ENCODE results near the gene DNASE1L1. TPM values are rescaled to one million over a fixed set of nuclear protein-coding genes. Genes with fewer than 3 reads are reported as not detected.

The DNASE1L1 gene
- polyA plus RNA-seq, 1 donor from 2014 or later, result 9.2 TPM

- Histone ChIP-seq H4K20me1 (ENCODE audit: insufficient read depth) (no peaks in the 10 kb centered on the region), H3K79me2 (replicated peaks; ENCODE audit: insufficient read depth, low read length) (no peaks in the 10 kb centered on the region), H3K4me3 (ENCODE audit: low read length) (no peak overlapping the region), H3K36me3 (ENCODE audit: insufficient read depth, low read length) (no peaks in the 10 kb centered on the region), H3K9me3 (ENCODE audit: low read length) (no peaks in the 10 kb centered on the region), H3K4me2 (ENCODE audit: low read length) (no peak overlapping the region), H3K9me2 (ENCODE audit: insufficient read depth, low read length) (no peaks in the 10 kb centered on the region), H3K27me3 (ENCODE audit: insufficient read depth, low read depth, low read length) (no peaks in the 10 kb centered on the region), H3F3A (ENCODE audit: insufficient read depth, low read length, poor library complexity, severe bottlenecking) (no peaks in the 10 kb centered on the region), H3K27ac (ENCODE audit: low read length) (no peak overlapping the region), H3K9ac (ENCODE audit: low read length) (no peak overlapping the region), H2AFZ (ENCODE audit: low read depth, low read length) (no peak overlapping the region)
- TF ChIP-seq TAF1 (IDR thresholded peaks at IDR 0.05; ENCODE audit: low read depth) (no peak), RAD21 (conservative IDR thresholded peaks at IDR 0.05) (no peak), EZH2 (IDR thresholded peaks at IDR 0.05; ENCODE audit: borderline replicate concordance, insufficient read depth, low read length, poor library complexity, severe bottlenecking) (no peak), EP300 (conservative IDR thresholded peaks at IDR 0.05; ENCODE audit: poor library complexity, severe bottlenecking) (no peak), POLR2AphosphoS5 (IDR thresholded peaks at IDR 0.05) (no peak), REST (IDR thresholded peaks at IDR 0.05; ENCODE audit: borderline replicate concordance) (no peak), SMC3 (conservative IDR thresholded peaks at IDR 0.05; ENCODE audit: poor library complexity) (no peak), MXI1 (conservative IDR thresholded peaks at IDR 0.05; ENCODE audit: poor library complexity, severe bottlenecking) (no peak)
- TF ChIP-seq, protein P1, sequence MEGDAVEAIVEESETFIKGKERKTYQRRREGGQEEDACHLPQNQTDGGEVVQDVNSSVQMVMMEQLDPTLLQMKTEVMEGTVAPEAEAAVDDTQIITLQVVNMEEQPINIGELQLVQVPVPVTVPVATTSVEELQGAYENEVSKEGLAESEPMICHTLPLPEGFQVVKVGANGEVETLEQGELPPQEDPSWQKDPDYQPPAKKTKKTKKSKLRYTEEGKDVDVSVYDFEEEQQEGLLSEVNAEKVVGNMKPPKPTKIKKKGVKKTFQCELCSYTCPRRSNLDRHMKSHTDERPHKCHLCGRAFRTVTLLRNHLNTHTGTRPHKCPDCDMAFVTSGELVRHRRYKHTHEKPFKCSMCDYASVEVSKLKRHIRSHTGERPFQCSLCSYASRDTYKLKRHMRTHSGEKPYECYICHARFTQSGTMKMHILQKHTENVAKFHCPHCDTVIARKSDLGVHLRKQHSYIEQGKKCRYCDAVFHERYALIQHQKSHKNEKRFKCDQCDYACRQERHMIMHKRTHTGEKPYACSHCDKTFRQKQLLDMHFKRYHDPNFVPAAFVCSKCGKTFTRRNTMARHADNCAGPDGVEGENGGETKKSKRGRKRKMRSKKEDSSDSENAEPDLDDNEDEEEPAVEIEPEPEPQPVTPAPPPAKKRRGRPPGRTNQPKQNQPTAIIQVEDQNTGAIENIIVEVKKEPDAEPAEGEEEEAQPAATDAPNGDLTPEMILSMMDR (IDR thresholded peaks at IDR 0.05; ENCODE audit: poor library complexity, severe bottlenecking), result no peak
These were observed 53.8 kb downstream of the DNASE1L1 start for GRCh38 chrX:154355094-154355775.

- TF ChIP-seq RAD21 (conservative IDR thresholded peaks at IDR 0.05), result no peak
- TF ChIP-seq, protein P1 (IDR thresholded peaks at IDR 0.05; ENCODE audit: poor library complexity, severe bottlenecking), result no peak
- no peak for TF ChIP-seq SMC3 (conservative IDR thresholded peaks at IDR 0.05; ENCODE audit: poor library complexity)
- no peak for TF ChIP-seq TAF1 (IDR thresholded peaks at IDR 0.05; ENCODE audit: low read depth)
- TF ChIP-seq REST (IDR thresholded peaks at IDR 0.05; ENCODE audit: borderline replicate concordance), result no peak
- TF ChIP-seq POLR2AphosphoS5 (IDR thresholded peaks at IDR 0.05), result no peak
- no peak for TF ChIP-seq MXI1 (conservative IDR thresholded peaks at IDR 0.05; ENCODE audit: poor library complexity, severe bottlenecking)
- TF ChIP-seq EP300 (conservative IDR thresholded peaks at IDR 0.05; ENCODE audit: poor library complexity, severe bottlenecking), result no peak
- TF ChIP-seq EZH2 (IDR thresholded peaks at IDR 0.05; ENCODE audit: borderline replicate concordance, insufficient read depth, low read length, poor library complexity, severe bottlenecking), result no peak
- Histone ChIP-seq H3K4me3 (ENCODE audit: low read length) (no peak overlapping the region), H3K9me2 (ENCODE audit: insufficient read depth, low read length) (no peaks in the 10 kb centered on the region), H3F3A (ENCODE audit: insufficient read depth, low read length, poor library complexity, severe bottlenecking) (no peaks in the 10 kb centered on the region), H3K27me3 (ENCODE audit: insufficient read depth, low read depth, low read length) (no peaks in the 10 kb centered on the region), H3K36me3 (ENCODE audit: insufficient read depth, low read length) (no peaks in the 10 kb centered on the region), H3K27ac (ENCODE audit: low read length) (no peak overlapping the region), H3K4me2 (ENCODE audit: low read length) (no peak overlapping the region), H2AFZ (ENCODE audit: low read depth, low read length) (no peak overlapping the region), H3K79me2 (replicated peaks; ENCODE audit: insufficient read depth, low read length) (no peaks in the 10 kb centered on the region), H3K9me3 (ENCODE audit: low read length) (no peaks in the 10 kb centered on the region), H3K9ac (ENCODE audit: low read length) (no peak overlapping the region), H4K20me1 (ENCODE audit: insufficient read depth) (no peaks in the 10 kb centered on the region)
These were observed 54.5 kb downstream of the DNASE1L1 start for GRCh38 chrX:154354516-154354915.

Measured in neural cell (in vitro differentiated cells).